Right atrium auricular region (tissue), 2 donors: Measurements from ENCODE around the gene OSGIN1. TPM values are rescaled to one million over a fixed set of nuclear protein-coding genes. Genes with fewer than 3 reads are reported as not detected.

Source experiments
- DNase-seq: peaks from one replicate; pipeline ENCODE4 v3.0.0-alpha.2; 2019; ENCODE audit warnings: low spot score
- H3K27ac ChIP-seq, 2 donors: fragments of 200-600 bp; sonication (generic); 1 replicate in 1 of 2; 2 replicates in 1 of 2; pipeline ENCODE4 v1.5.1; 2016 to 2019
- H3K27me3 ChIP-seq, 2 donors: fragments of 200-600 bp; sonication (generic); one replicate each; pipeline versions ENCODE4 v1.5.1 to v1.6.0; 2017 to 2019
- H3K36me3 ChIP-seq: fragments of 200-600 bp; sonication (generic); one replicate; pipeline ENCODE4 v1.5.1; 2016
- H3K4me1 ChIP-seq, 2 donors: fragments of 200-600 bp; sonication (generic); one replicate each; pipeline versions ENCODE4 v1.5.1 to v1.6.0; 2017 to 2019
- H3K4me3 ChIP-seq, 2 donors: fragments of 200-600 bp; sonication (generic); 1 replicate in 1 of 2; 2 replicates in 1 of 2; pipeline ENCODE4 v1.5.1; 2017 to 2019; ENCODE audit warnings: mild to moderate bottlenecking in 1 of 2, moderate library complexity in 1 of 2
- H3K9me3 ChIP-seq, 2 donors: fragments of 200-600 bp; sonication (generic); one replicate each; pipeline ENCODE4 v1.5.1; 2019
- total RNA-seq, 2 donors: library from RNA; depleted of rRNA; stranded (reverse); fragments of >200 nt; gene quantifications; one replicate each; pipeline ENCODE4 v1.1.0, GENCODE V29; 2016
- TF ChIP-seq, protein P1 (sequence below), 2 donors: fragments of 200-600 bp; sonication (generic); IDR thresholded peaks; one replicate each; pipeline ENCODE4 v1.5.1; 2019; ENCODE audit warnings: antibody characterized with exemption in 2 of 2

Gene OSGIN1
- total RNA-seq, 2 donors from 2014 or later: 6.0 to 6.5 TPM

DNA sequence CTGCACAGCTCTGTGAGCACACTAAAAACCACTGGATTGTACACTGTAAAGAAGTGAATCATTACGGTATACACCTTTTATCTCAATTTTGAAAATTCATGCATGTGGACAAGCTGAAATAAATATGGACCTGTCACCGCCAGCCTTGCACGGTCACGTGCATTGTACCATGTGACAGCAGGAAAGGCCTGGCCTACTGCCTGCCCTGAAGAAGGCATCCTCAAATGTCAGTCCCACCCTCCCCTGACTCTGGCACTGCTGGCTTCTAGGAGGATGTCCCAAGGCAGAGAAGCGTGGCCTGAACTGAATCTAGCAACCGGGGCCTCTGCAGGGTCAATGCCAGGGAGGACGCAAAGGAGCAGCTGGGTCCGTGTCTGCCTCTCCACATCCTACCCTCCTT, 54.9 kb downstream of the OSGIN1 start:
- DNase-seq: no peak
- TF ChIP-seq, protein P1, sequence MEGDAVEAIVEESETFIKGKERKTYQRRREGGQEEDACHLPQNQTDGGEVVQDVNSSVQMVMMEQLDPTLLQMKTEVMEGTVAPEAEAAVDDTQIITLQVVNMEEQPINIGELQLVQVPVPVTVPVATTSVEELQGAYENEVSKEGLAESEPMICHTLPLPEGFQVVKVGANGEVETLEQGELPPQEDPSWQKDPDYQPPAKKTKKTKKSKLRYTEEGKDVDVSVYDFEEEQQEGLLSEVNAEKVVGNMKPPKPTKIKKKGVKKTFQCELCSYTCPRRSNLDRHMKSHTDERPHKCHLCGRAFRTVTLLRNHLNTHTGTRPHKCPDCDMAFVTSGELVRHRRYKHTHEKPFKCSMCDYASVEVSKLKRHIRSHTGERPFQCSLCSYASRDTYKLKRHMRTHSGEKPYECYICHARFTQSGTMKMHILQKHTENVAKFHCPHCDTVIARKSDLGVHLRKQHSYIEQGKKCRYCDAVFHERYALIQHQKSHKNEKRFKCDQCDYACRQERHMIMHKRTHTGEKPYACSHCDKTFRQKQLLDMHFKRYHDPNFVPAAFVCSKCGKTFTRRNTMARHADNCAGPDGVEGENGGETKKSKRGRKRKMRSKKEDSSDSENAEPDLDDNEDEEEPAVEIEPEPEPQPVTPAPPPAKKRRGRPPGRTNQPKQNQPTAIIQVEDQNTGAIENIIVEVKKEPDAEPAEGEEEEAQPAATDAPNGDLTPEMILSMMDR (IDR thresholded peaks at IDR 0.05): no peak
- H3K27ac ChIP-seq: no peak overlapping the region
- H3K4me1 ChIP-seq: no peaks in the 10 kb centered on the region
- no peaks in the 10 kb centered on the region for H3K36me3 ChIP-seq
- H3K27me3 ChIP-seq: no peaks in the 10 kb centered on the region
- H3K4me3 ChIP-seq: no peak overlapping the region
- no peaks in the 10 kb centered on the region for H3K9me3 ChIP-seq

DNA sequence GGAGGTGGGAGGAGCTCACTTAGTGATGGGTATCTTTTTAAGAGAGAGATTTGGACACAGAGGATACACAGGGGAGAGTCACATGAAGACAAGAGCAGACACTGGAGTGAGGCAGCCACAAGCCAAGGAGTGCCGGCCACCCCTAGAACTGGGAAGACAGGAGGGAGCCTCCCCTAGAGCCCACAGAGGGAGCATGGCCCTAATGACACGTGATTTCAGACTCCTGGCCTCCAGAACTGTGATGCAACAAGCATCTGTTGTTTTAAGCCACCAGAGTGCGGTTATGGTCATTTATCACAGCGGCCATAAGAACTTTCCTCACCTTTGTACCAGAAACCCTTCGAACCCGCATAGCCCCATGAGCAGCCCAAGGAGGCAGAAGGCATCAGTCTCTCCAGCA, 56.2 kb downstream of the OSGIN1 start:
- Histone ChIP-seq H3K27ac (no peak overlapping the region), H3K27me3 (no peaks in the 10 kb centered on the region), H3K9me3 (no peaks in the 10 kb centered on the region), H3K36me3 (no peaks in the 10 kb centered on the region), H3K4me1 (peaks cover 0 to 4% of the 10 kb centered on the region in 2 donors), H3K4me3 (no peak overlapping the region)
- TF ChIP-seq, protein P1 (IDR thresholded peaks at IDR 0.05): no peak
- DNase-seq: no peak

DNA sequence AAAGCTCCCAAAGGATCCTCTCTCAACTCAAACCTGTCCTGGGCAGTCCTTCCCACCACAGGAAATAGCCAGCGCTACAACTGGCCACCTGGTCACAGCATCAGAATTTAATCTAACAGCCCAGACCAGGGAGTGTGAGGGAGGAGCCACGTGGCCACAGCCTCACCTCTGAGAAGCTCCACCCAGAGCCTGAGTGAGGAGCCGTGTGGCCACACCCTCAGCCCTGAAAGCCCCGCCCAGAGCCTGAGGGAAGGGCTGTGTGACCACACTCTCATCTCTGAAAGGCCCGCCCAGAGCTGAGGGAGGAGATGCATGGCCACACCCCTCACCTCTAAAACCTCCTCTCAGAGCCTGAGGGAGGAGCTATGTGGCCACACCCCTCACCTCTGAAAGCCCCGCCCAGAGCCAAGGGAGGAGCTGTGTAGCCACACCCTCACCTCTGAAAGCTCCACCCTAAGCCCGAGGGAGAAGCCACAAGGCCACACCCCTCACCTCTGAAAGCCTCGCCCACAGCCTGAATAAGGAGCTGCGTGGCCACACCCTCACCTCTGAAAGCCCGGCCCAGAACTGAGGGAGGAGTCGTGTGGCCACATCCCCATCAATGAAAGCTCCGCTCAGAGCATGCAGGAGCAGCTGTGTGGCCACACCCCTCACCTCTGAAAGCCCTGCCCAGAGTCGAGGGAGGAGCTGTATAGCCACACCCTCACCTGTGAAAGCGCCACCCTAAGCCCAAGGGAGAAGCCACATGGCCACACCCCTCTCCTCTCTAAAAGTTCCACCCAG, 60.9 kb downstream of the OSGIN1 start:
- no peak overlapping the region for H3K27ac ChIP-seq
- DNase-seq: no peak
- TF ChIP-seq, protein P1 (IDR thresholded peaks at IDR 0.05): no peak
- H3K4me3 ChIP-seq: no peak overlapping the region
- H3K27me3 ChIP-seq: no peaks in the 10 kb centered on the region
- H3K4me1 ChIP-seq: peaks cover 0 to 4% of the 10 kb centered on the region in 2 donors
- no peaks in the 10 kb centered on the region for H3K36me3 ChIP-seq
- H3K9me3 ChIP-seq: no peaks in the 10 kb centered on the region

DNA sequence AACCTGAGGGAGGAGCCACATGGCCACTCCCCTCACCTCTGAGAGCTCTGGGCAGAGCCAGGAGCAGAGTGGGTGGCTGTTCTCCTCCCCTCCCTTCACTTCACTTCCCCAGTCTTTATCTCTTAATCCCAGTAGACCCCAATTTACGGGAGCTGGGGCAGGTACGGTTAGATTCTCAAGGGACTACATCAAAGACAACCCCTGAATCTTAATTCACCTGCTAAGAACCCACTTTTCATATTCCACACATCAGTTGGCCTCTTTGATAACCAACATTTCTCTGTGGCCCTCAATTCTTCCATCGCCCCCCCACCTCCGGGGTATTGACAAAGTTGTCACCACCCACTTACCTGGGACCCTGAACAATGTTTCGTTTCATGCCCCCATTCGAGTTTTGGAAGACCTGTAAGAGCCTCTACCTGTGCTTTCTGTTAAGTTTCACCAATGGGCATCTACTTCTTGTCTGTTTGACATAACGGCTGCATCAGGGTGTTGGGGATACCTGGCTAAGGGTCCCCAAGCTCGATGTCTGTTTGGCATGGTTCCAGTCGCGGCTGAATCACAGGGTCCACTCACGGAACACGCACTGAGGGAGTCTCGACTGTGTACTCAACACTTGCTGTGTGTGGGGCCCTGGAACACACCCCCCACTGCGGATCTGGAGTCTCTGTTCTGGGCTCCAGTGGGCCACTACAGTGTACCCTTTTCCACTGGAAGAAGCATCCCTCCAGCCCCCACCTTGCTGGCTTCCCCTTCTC, 61.7 kb downstream of the OSGIN1 start:
- H3K27ac ChIP-seq: no peak overlapping the region
- no peaks in the 10 kb centered on the region for H3K27me3 ChIP-seq
- DNase-seq: no peak

DNA sequence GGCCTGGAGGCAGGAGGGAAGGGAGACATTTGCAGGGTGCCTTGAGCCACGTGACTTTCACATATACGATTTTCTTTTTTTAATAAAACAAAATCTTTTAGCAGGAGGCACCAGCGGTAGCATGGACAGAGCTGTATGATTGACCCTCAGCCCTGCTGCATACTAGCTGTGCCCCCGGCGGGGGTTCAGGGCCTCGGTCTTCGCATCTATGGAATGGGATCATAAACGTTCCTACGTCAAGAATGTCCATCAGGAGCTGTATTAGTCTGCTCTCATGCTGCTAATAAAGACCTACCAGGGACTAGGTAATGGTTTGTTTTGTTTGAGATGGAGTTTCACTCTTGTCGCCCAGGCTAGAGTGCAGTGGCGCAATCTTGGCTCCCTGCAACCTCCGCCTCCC, 62.4 kb downstream of the OSGIN1 start:
- Histone ChIP-seq H3K4me1 (peaks cover 0 to 4% of the 10 kb centered on the region in 2 donors), H3K4me3 (no peak overlapping the region), H3K27ac (no peak overlapping the region), H3K36me3 (no peaks in the 10 kb centered on the region), H3K9me3 (no peaks in the 10 kb centered on the region), H3K27me3 (no peaks in the 10 kb centered on the region)
- no peak for DNase-seq
- TF ChIP-seq, protein P1 (IDR thresholded peaks at IDR 0.05): no peak

More for the DNA sequence above, 61.7 kb downstream of the OSGIN1 start:
- no peak overlapping the region for H3K4me3 ChIP-seq
- no peaks in the 10 kb centered on the region for H3K36me3 ChIP-seq
- H3K4me1 ChIP-seq: peaks cover 0 to 4% of the 10 kb centered on the region in 2 donors
- TF ChIP-seq, protein P1 (IDR thresholded peaks at IDR 0.05): no peak
- no peaks in the 10 kb centered on the region for H3K9me3 ChIP-seq

Other genes starting within 250 kb of the OSGIN1 start
- gene HSBP1, start 145.3 kb upstream of the OSGIN1 start, total RNA-seq: 10 to 100 TPM; 10.7 to 30.5 TPM
- 10 to 100 TPM; 22.0 to 37.0 TPM for gene MLYCD, start 54.1 kb upstream of the OSGIN1 start, total RNA-seq
- under 1 TPM in 1 of 2 donors, not detected in 1; 0.71 TPM for gene NECAB2, start 15.0 kb downstream of the OSGIN1 start, total RNA-seq
- gene SLC38A8, start 89.6 kb downstream of the OSGIN1 start, total RNA-seq: not detected
- gene MBTPS1, start 163.7 kb downstream of the OSGIN1 start, total RNA-seq: 10 to 100 TPM; 75.3 to 77.5 TPM
- gene HSDL1, start 191.9 kb downstream of the OSGIN1 start, total RNA-seq: 10 to 100 TPM; 14.6 to 15.4 TPM
- 1 to 10 TPM in 1 of 2 donors, not detected in 1; 1.8 TPM for gene DNAAF1, start 192.1 kb downstream of the OSGIN1 start, total RNA-seq
- 10 to 100 TPM; 16.2 to 18.4 TPM for gene TAF1C, start 233.8 kb downstream of the OSGIN1 start, total RNA-seq
- under 1 TPM in 1 of 2 donors, not detected in 1; 0.19 TPM for gene ADAD2, start 237.9 kb downstream of the OSGIN1 start, total RNA-seq